K562 (cell line): ENCODE results near the gene PADI4. TPM values are rescaled to one million over a fixed set of nuclear protein-coding genes. Genes with fewer than 3 reads are reported as not detected.

Experiments used
- BCLAF1 ChIP-seq, 2 experiments: fragments of 450-650 bp in 1 of 2; IDR thresholded peaks; 2 replicates each; pipeline ENCODE4 v1.6.1; 2011 to 2017; ENCODE audit warnings: low read depth in 2 of 2, antibody characterized with exemption in 1 of 2, borderline replicate concordance in 1 of 2, low read length in 1 of 2, mild to moderate bottlenecking in 1 of 2, mixed read lengths in 1 of 2; ENCODE audit not compliant: control insufficient read depth in 1 of 2
- CBFA2T3 ChIP-seq: fragments of 450-650 bp; IDR thresholded peaks from 2 replicates; pipeline ENCODE4 v1.6.1; 2017
- CCNT2 ChIP-seq: IDR thresholded peaks from 2 replicates; pipeline ENCODE4 v1.6.1; 2011; ENCODE audit warnings: borderline replicate concordance, low read depth, mild to moderate bottlenecking, moderate library complexity, mixed read lengths, low read length; ENCODE audit not compliant: insufficient read length; ENCODE audit errors: extremely low read depth
- NFIC ChIP-seq: fragments of 450-650 bp; IDR thresholded peaks from 2 replicates; pipeline ENCODE4 v1.6.1; 2017; ENCODE audit warnings: mild to moderate bottlenecking, inconsistent platforms
- NRF1 ChIP-seq, 2 experiments: fragments of 450-650 bp; IDR thresholded peaks in 1 of 2; conservative IDR thresholded peaks in 1 of 2; 2 replicates each; pipeline ENCODE4 v1.6.1; 2014; ENCODE audit warnings: mild to moderate bottlenecking in 2 of 2
- RAD21 ChIP-seq, 2 experiments: fragments of 250-450 bp in 1 of 2; fragments of 450-650 bp in 1 of 2; sonication (Bioruptor Pico) in 1 of 2; formaldehyde crosslinking in 1 of 2; IDR thresholded peaks in 1 of 2; conservative IDR thresholded peaks in 1 of 2; 2 replicates each; pipeline versions ENCODE4 v1.4.0 to v1.8.0; 2020 to 2022; ENCODE audit warnings: mild to moderate bottlenecking in 2 of 2, moderate library complexity in 1 of 2
- SOX6 ChIP-seq: fragments of 450-650 bp; IDR thresholded peaks from 2 replicates; pipeline ENCODE4 v1.6.1; 2014; ENCODE audit warnings: mild to moderate bottlenecking
- TCF7 ChIP-seq: sonication (generic); IDR thresholded peaks from 2 replicates; pipeline ENCODE4 v1.6.1; 2016; ENCODE audit warnings: antibody characterized with exemption, borderline replicate concordance
- YY1 ChIP-seq, 3 experiments: IDR thresholded peaks; 2 replicates each; pipeline ENCODE4 v1.6.1; 2011; ENCODE audit warnings: low read length in 2 of 3, mild to moderate bottlenecking in 2 of 3, moderate library complexity in 2 of 3, borderline replicate concordance in 1 of 3, control low read depth in 1 of 3, low read depth in 1 of 3; ENCODE audit not compliant: insufficient read depth in 3 of 3, insufficient replicate concordance in 2 of 3, control insufficient read depth in 1 of 3, insufficient read length in 1 of 3; ENCODE audit errors: extremely low read depth in 1 of 3
- ZNF384 ChIP-seq: IDR thresholded peaks from 2 replicates; pipeline ENCODE4 v1.6.1; 2012; ENCODE audit warnings: low read depth, low read length, improper control_type of control experiment
- ZNF780A ChIP-seq: fragments of 250-450 bp; sonication (Bioruptor Pico); IDR thresholded peaks from 2 replicates; pipeline ENCODE4 v1.5.0; 2021; ENCODE audit warnings: mild to moderate bottlenecking
- polyA plus RNA-seq, 8 experiments: library from polyadenylated mRNA; depleted of rRNA in 4 of 8; stranded (reverse) in 5 of 8; unstranded in 3 of 8; fragments of >200 nt; fragmentation: Nextera tagmentation in 2 of 8; fragmentation: Illumina TruSeq in 1 of 8; extraction: Ambion mirVana in 2 of 8; extraction: Trizol in 1 of 8; gene quantifications; 2 replicates each; pipeline versions ENCODE4 v1.2.1 to v1.2.3, GENCODE V29; 2011 to 2014; ENCODE audit warnings: inconsistent platforms in 1 of 8, missing spikeins in 1 of 8
- total RNA-seq, 7 experiments: library from RNA; depleted of rRNA in 6 of 7; stranded (reverse); fragments of >200 nt in 6 of 7; fragmentation: Illumina TruSeq in 2 of 7; extraction: Trizol in 2 of 7; gene quantifications; 2 replicates each; pipeline versions ENCODE4 v1.2.1 to v1.2.3, GENCODE V29; 2011 to 2021; ENCODE audit warnings: low replicate concordance in 1 of 7
- TF ChIP-seq, protein P1 (sequence below): fragments of 450-650 bp; IDR thresholded peaks from 2 replicates; pipeline ENCODE4 v1.6.1; 2017; ENCODE audit warnings: antibody characterized with exemption, mild to moderate bottlenecking
- TF ChIP-seq, protein P2 (sequence below): fragments of 450-650 bp; conservative IDR thresholded peaks from 2 replicates; pipeline ENCODE4 v1.6.1; 2016; ENCODE audit warnings: missing genetic modification characterization, low read depth, mild to moderate bottlenecking, control low read depth, missing compliant biosample characterization
- TF ChIP-seq, protein P3 (sequence below): fragments of 250-450 bp; sonication (Bioruptor Pico); IDR thresholded peaks from 2 replicates; pipeline ENCODE4 v1.5.0; 2021

The PADI4 gene
- total and polyA plus RNA-seq, 9 of the 15 experiments (the other 6 are each of a cell fraction or from before 2014, with no cell fraction given) = 0.22 to 0.33 TPM; not detected in 7

DNA sequence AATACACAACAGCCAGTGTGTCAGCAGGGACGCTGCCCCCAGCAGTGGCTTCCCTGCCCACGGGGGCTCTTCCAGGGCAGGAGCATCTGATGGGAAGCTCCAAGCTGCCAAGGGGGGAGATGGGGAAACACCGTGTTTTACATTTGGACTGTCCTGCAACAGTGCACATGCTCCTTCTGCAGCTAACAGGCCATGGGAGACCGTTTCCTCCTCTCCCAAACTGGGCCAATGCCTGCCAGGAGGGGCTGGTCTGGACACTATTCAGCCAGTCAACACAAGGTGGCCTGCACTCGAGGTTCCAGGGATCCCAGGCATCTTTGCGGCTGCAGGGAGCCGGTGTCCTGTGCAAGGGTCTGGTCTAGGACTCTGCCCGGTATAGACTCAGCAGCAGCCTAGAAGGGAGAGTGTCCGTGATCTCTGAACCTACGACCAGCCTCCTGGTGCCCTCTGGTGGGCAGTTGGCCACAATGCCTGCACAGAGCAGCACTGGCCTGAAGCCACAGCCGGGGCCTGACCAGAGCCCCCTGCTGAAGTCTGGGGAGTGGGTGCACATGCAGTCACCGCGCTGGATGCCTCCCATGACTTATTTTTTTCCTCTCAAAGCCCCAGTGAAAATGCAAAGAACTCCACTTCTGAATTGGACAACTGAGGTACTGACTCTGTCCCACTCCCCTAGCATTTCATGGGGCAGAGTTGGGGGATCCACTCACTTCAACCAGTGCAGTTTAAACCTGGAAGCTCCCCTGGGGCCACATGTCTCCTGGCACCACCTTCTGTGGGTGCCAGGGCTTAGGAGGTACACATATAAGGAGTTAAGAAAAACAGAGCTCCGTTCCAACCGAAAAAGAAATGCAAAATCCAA is 98.1 kb downstream of the PADI4 start (continued):
- TF ChIP-seq, protein P1, sequence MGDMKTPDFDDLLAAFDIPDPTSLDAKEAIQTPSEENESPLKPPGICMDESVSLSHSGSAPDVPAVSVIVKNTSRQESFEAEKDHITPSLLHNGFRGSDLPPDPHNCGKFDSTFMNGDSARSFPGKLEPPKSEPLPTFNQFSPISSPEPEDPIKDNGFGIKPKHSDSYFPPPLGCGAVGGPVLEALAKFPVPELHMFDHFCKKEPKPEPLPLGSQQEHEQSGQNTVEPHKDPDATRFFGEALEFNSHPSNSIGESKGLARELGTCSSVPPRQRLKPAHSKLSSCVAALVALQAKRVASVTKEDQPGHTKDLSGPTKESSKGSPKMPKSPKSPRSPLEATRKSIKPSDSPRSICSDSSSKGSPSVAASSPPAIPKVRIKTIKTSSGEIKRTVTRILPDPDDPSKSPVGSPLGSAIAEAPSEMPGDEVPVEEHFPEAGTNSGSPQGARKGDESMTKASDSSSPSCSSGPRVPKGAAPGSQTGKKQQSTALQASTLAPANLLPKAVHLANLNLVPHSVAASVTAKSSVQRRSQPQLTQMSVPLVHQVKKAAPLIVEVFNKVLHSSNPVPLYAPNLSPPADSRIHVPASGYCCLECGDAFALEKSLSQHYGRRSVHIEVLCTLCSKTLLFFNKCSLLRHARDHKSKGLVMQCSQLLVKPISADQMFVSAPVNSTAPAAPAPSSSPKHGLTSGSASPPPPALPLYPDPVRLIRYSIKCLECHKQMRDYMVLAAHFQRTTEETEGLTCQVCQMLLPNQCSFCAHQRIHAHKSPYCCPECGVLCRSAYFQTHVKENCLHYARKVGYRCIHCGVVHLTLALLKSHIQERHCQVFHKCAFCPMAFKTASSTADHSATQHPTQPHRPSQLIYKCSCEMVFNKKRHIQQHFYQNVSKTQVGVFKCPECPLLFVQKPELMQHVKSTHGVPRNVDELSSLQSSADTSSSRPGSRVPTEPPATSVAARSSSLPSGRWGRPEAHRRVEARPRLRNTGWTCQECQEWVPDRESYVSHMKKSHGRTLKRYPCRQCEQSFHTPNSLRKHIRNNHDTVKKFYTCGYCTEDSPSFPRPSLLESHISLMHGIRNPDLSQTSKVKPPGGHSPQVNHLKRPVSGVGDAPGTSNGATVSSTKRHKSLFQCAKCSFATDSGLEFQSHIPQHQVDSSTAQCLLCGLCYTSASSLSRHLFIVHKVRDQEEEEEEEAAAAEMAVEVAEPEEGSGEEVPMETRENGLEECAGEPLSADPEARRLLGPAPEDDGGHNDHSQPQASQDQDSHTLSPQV = no peak
- TF ChIP-seq BCLAF1 (IDR thresholded peaks at IDR 0.05; ENCODE audit: borderline replicate concordance in 1 of 2, control insufficient read depth in 1 of 2, low read depth in 2 of 2, low read length in 1 of 2) (0 out of 4 replicates have a peak, but pooled peaks of 1 of the 2 experiments have one; percentile 57), ZNF780A (CRISPR knock-in tag) (0 out of 2 replicates have a peak, but pooled peaks have one; percentile 26), CCNT2 (peak; percentile 45), CBFA2T3 (no peak), SOX6 (0 out of 2 replicates have a peak, but pooled peaks have one; percentile 34), TCF7 (0 out of 2 replicates have a peak, but pooled peaks have one; percentile 40), YY1 (IDR thresholded peaks at IDR 0.05; ENCODE audit: borderline replicate concordance in 1 of 3, control insufficient read depth in 1 of 3, extremely low read depth in 1 of 3, insufficient read depth in 3 of 3, insufficient read length in 1 of 3, insufficient replicate concordance in 2 of 3, low read depth in 1 of 3, low read length in 2 of 3) (peak in 1 of 3 experiments; percentile 11), NFIC (peak; percentile 26), RAD21 (CRISPR knock-in tag; conservative IDR thresholded peaks at IDR 0.05 in 1 of 2, IDR thresholded peaks at IDR 0.05 in 1 of 2) (peak; percentile 39 to 69; a peak in 3 of 4 replicates), NRF1 (conservative IDR thresholded peaks at IDR 0.05 in 1 of 2, IDR thresholded peaks at IDR 0.05 in 1 of 2) (0 out of 4 replicates have a peak, but pooled peaks of 1 of the 2 experiments have one; percentile 17), ZNF384 (no peak)
- TF ChIP-seq, protein P2, sequence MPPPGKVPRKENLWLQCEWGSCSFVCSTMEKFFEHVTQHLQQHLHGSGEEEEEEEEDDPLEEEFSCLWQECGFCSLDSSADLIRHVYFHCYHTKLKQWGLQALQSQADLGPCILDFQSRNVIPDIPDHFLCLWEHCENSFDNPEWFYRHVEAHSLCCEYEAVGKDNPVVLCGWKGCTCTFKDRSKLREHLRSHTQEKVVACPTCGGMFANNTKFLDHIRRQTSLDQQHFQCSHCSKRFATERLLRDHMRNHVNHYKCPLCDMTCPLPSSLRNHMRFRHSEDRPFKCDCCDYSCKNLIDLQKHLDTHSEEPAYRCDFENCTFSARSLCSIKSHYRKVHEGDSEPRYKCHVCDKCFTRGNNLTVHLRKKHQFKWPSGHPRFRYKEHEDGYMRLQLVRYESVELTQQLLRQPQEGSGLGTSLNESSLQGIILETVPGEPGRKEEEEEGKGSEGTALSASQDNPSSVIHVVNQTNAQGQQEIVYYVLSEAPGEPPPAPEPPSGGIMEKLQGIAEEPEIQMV (tag) = no peak
- TF ChIP-seq, protein P3, sequence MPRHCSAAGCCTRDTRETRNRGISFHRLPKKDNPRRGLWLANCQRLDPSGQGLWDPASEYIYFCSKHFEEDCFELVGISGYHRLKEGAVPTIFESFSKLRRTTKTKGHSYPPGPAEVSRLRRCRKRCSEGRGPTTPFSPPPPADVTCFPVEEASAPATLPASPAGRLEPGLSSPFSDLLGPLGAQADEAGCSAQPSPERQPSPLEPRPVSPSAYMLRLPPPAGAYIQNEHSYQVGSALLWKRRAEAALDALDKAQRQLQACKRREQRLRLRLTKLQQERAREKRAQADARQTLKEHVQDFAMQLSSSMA (CRISPR knock-in tag) = peak; percentile 60; the same call in 1 of the 2 replicates
